HG02973 (cell line): ENCODE results near the gene CYTH3.
"Not testable (repeated sequence)": the region's sequence is repeated elsewhere in the genome, so short reads cannot be mapped to it uniquely, and the experiment has no call there.

Experiments used
- ATAC-seq: cut with Tn5 transposase; IDR thresholded peaks from one replicate; pipeline ENCODE4 v1.9.1; 2021; ENCODE audit warnings: moderate library complexity; ENCODE audit not compliant: unreplicated experiment

CYTH3 gene

GRCh38 chr7:6154542-6155404, 117.7 kb downstream of the CYTH3 start:
- ATAC-seq, result no peak

GRCh38 chr7:6153646-6154541, 118.5 kb downstream of the CYTH3 start:
- ATAC-seq, result no peak

GRCh38 chr7:6151994-6152735, 120.3 kb downstream of the CYTH3 start:
- ATAC-seq, result no peak

GRCh38 chr7:6151527-6151926, 120.9 kb downstream of the CYTH3 start:
- ATAC-seq, result not testable (repeated sequence)

DNA sequence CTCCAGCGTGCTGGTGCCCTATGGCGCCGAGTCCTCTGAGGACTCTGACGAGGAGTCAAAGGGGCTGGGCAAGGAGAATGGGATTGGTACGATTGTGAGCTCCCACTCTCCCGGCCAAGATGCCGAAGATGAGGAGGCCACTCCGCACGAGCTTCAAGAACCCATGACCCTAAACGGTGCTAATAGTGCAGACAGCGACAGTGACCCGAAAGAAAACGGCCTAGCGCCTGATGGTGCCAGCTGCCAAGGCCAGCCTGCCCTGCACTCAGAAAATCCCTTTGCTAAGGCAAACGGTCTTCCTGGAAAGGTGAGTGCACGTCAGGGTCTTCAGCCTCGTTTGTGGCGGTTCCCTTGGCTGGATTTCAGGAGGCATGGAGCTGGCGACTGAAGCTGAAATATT, 122.4 kb downstream of the CYTH3 start:
- no peak for ATAC-seq

DNA sequence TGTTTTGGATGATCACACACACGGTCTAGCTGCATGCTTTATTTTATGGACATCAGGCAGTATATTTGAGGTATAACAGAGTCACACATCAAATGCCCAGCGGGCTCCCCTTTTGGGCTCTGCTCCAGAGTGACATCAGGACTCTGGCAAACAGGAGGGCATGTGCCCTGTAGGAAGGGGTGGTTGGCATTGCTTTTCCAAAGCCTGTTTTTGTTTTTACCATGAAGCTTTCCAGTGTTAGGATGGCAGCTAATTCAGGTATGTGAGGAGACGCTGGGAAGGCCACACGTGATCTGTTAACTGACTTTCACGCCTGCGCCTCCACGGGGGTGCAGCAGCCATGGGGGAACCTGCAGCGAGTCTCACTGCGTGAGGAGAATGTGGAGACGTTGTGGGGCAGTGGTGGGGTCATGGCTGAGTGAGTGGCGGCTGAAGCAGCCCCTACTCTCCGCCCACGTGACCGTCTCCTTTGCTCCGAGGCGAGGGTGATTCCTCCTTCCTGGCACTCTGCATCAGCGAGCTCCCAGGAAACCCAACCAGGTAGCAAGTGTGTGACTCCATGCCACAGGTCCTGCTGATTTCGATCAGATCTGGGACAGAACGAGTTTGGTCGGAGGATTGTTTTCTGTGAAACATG, 123.6 kb downstream of the CYTH3 start:
- no peak for ATAC-seq

GRCh38 chr7:6147627-6148026, 124.8 kb downstream of the CYTH3 start:
- no peak for ATAC-seq

DNA sequence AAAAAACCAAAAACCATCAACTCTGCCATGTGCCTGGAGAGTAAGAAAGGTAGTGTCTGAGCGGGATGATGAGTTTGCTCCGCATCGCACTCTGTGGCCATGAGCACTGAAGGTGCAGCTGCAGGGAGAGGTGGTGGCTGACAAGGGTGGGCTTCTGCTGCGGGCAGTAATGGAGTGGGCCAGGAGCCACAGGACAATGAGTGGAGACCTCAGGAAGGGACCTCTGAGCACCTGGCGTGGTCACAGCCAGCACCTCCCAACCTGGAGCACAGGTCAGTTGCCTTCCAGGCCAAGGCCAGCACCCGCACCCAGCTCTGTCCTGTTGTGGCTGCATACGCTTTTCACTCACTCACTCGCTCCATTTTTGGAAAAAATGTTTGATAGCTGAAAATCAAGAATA, 125.8 kb downstream of the CYTH3 start:
- ATAC-seq, result no peak

DNA sequence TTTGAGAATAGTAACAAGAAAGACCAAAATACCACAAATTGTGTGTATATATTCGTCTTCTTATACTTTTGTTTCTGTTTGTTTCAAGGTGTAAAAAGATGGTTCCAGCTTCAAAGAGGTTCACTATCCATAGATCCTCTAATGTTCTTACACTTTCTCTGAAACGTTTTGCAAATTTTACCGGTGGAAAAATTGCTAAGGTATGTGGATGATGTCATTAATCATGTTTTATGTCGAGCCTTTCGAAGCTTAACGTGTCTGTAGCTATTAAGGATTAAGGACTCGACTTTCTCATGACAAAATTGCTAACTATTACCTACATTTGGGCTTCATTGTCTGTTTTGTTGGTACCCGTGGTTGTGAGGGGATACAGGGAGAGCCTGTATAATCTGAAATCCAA, 128.4 kb downstream of the CYTH3 start:
- ATAC-seq, result no peak

DNA sequence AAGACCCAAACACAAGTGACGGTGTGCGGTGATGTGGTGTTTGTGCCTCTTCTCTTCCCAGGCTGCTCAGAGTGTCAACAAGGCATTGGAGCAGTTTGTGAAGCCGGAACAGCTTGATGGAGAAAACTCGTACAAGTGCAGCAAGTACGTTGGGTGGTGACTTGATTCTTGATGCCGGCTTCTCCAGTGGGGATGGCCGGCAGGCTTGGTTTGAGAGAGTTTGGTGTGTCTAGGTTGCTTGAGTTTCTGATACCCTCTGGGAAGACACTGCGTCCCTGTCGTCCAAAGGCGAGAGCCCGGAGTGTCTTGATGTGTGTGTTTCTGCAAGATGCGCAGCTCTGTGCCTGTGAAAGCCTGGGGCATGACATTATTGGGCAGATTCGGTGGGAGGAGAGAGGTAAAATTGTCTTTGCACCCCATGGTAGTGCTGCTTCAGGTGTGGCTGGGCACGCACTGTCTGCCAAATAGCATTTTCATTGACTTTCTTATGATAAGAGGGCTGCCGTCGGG, 129.5 kb downstream of the CYTH3 start:
- no peak for ATAC-seq

DNA sequence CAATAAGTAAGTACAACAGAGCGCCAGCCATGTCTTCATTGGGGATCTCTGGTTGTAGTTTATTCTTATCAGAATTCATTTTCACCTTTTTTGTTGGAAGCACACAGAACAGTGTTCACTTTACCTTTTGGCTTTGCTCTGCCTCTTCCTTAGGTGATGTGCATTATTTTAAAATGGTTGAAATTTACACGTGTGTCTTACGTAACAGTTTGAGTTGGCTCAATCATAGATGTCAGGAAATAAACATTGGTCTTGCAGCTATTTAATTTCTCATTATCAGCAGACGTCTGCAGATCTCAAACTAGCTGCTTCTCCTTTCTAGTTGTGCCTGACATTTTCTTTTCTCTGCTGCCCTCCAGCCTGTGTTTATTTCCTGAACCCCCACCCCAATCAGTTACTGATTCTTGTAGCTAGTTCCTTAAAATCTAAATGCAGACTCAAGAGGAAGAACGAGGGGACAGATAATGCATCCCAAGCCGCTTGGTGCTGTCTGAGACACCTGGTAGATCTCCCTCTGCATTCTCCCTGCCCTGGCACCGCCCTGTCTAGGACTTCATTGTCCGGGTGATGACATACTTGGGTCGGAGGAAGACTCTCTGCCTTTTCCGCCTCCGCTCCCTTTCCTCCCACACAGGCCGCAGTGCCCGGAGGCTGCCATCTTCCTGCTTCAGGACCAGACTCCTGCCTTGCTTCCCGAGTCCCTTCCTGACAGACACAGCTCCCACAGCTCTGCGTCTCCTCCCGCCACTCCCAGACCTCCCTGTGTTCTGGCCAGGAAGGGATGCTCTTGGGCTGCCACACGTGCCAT, 133.0 kb downstream of the CYTH3 start:
- no peak for ATAC-seq

- ATAC-seq, result no peak
Observed at GRCh38 chr7:6136475-6136874, 135.9 kb downstream of the CYTH3 start.

GRCh38 chr7:6133249-6133648, 139.2 kb downstream of the CYTH3 start:
- no peak for ATAC-seq

GRCh38 chr7:6130007-6130587, 142.3 kb downstream of the CYTH3 start:
- no peak for ATAC-seq

DNA sequence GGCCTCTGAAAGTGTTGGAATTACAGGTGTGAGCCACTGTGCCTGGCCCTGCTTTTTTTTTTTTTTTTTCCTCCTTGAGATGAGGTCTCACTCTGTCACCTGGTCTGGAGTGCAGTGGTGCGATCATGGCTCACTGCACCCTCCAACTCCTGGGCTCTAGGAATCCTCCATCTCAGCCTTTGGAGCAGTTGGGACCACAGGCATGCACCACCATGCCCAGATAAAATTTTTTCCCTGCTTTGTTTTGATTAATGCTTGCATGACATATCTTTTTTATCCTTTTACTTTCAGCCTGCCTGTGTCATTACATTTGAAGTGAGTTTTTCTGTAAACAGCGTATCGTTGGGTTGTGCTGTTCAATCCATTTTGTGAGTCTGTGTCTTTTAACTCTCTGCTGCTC, 144.2 kb downstream of the CYTH3 start:
- ATAC-seq, result no peak

DNA sequence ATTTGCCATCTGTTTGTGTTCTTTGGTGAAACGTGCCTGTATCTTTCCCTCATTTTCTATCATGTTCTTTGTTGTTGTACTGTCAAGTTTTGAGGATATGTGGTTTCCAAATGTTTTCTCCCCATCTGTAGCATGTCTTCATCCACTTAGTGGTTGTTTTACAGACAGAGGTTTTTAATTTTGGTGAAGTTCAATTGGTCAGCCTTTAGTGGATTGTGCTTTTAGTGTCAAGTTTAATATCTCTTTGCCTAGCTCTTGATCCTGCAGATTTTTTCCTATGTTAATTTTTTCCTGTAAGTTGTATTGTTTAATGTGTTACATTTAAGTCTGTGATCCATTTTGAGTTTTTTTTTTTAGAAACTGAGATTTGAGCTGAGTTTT, 145.3 kb downstream of the CYTH3 start:
- ATAC-seq, result no peak

DNA sequence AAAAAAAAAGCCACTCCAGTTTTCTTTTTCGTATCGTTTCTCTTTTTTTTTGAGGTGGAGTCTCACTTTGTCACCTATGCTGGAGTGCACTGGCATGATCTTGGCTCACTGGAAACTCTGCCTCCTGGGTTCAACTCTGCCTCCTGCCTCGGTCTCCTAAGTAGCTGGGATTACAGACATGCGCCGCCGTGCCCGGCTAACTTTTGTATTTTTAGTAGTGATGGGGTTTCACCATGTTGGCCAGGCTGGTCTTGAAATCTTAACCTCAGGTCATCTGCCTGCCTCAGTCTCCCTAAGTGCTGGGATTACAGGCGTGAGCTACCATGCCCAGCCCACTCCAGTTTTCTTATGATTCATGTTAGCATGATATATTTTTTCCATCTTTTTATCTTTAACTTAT, 148.6 kb downstream of the CYTH3 start:
- ATAC-seq, result no peak

DNA sequence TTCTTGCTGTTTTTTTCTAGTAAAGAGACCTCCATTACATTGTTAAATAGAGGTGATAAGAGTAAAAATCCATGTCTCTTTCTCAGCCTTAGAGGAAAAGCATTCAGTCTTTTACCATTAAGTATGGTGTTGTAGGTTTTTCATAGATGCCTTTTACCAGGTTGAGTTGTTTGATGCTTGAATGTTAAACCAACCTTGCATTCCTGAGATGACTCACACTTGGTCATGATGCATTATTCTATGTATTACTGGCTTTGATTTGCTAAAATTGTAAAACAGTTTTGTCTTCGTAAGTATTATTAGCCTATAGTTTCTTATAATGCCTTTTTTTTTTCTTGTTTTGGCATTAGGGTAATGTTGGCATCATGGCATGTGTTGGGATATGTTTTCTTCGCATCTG, 151.3 kb downstream of the CYTH3 start:
- ATAC-seq, result no peak

GRCh38 chr7:6117533-6117932, 154.9 kb downstream of the CYTH3 start:
- no peak for ATAC-seq
